ENCODE measurements around the gene C10orf62.

C10orf62 gene

DNA sequence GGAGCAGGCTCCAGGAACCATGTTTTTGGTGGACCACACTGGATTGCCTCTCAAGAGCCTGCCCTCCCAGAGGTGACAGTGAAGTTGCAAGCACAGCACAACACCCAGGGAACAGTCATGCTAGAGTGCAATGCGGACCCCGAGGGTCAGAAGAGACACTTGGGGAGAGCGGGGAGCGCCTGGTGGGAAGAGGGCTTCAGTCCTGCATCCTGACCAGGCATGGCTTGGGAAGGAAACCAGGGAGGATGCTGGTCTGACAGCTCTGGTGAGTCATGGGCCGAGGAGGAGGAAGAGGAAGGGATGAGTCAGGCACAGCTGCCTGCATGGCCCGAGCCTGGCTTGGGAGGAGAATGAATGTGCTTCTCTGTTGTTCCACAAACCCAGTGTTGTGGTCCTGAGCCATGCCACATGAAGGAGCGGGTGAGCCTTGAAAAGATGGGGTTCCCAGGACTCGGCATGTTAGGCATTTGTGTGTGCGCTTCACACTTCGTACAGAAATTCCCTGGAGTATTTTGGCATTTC lies 46.4 kb upstream of the C10orf62 start:
- no peaks in the 10 kb centered on the region for H3K4me1 ChIP-seq (ENCODE audit: low read length)
- no peak overlapping the region for H3K4me2 ChIP-seq (ENCODE audit: low read depth, low read length)
- DNase-seq, result no peak

DNA sequence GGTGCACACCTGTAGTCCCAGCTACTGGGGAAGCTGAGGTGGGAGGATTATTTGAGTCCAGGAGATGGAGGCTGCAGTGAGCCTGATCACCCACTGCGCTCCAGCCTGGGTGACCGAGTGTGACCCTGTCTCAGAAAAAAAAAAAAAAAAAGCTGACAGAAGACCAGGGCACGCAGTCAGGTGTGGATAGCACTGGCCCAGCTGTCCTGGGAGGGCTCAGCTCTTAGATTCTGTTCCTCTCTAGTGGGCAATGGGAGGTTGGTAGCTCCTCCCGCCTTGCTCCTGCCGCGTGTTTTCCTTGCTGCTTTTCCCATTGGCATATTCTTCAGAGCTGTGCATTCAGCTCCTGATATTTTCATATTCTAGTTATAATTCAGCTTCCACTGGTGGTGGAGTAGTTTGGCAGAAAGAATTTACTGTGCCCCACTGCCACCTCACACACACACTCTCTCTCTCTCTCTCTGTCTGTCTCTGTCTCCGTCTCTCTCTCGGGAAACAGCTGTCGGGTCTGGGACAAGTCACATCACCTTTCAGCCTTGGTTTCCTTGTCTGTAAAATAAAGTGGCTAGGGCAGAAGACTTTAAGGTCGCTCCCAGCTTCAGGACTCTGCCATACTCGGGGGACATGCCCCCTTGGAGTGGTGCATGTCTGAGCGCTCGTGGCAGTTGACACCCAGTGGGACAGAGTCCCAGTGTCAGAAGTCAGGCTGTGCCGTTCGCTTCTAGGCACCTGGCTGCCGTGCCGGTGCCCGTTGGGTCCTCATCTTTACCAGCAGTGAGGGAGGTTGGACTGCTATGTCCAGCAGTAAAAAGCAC lies 42.9 kb upstream of the C10orf62 start:
- H3K27ac ChIP-seq (ENCODE audit: low read length), result no peak overlapping the region
- H3K4me1 ChIP-seq (ENCODE audit: low read length), result no peaks in the 10 kb centered on the region
- no peak for DNase-seq
- H4K20me1 ChIP-seq (ENCODE audit: insufficient read depth, low read length), result no peaks in the 10 kb centered on the region
- no peaks in the 10 kb centered on the region for H3K36me3 ChIP-seq (replicated peaks; ENCODE audit: insufficient read depth, low read length)
- H3F3A ChIP-seq (ENCODE audit: insufficient read depth, low read length), result no peaks in the 10 kb centered on the region
- no peaks in the 10 kb centered on the region for H3K9me3 ChIP-seq (replicated peaks; ENCODE audit: insufficient read depth, low read length)
- H3K9ac ChIP-seq (ENCODE audit: low read length), result no peak overlapping the region
- H3K27me3 ChIP-seq (replicated peaks; ENCODE audit: insufficient read depth, low read length), result no peaks in the 10 kb centered on the region
- H3K4me3 ChIP-seq (ENCODE audit: low read length), result no peak overlapping the region
- no peak for TF ChIP-seq EZH2 (optimal IDR thresholded peaks at IDR 0.05; ENCODE audit: low read depth, low read length)
- H3K9me2 ChIP-seq (replicated peaks; ENCODE audit: insufficient read depth, low read length), result no peaks in the 10 kb centered on the region
- H2AFZ ChIP-seq (ENCODE audit: low read length), result no peak overlapping the region
- H3K4me2 ChIP-seq (ENCODE audit: low read depth, low read length), result no peak overlapping the region
- no peaks in the 10 kb centered on the region for H3K79me2 ChIP-seq (ENCODE audit: low read length)

More for the DNA sequence above, 46.4 kb upstream of the C10orf62 start:
- Histone ChIP-seq H3K27ac (ENCODE audit: low read length) (no peak overlapping the region), H3F3A (ENCODE audit: insufficient read depth, low read length) (no peaks in the 10 kb centered on the region), H3K27me3 (replicated peaks; ENCODE audit: insufficient read depth, low read length) (no peaks in the 10 kb centered on the region), H3K4me3 (ENCODE audit: low read length) (no peak overlapping the region), H3K9ac (ENCODE audit: low read length) (no peak overlapping the region), H3K9me2 (replicated peaks; ENCODE audit: insufficient read depth, low read length) (no peaks in the 10 kb centered on the region), H4K20me1 (ENCODE audit: insufficient read depth, low read length) (no peaks in the 10 kb centered on the region), H3K79me2 (ENCODE audit: low read length) (no peaks in the 10 kb centered on the region), H3K9me3 (replicated peaks; ENCODE audit: insufficient read depth, low read length) (no peaks in the 10 kb centered on the region), H2AFZ (ENCODE audit: low read length) (no peak overlapping the region), H3K36me3 (replicated peaks; ENCODE audit: insufficient read depth, low read length) (no peaks in the 10 kb centered on the region)
- no peak for TF ChIP-seq EZH2phosphoT487 (IDR thresholded peaks at IDR 0.05; ENCODE audit: low read length)
- TF ChIP-seq, protein P1, sequence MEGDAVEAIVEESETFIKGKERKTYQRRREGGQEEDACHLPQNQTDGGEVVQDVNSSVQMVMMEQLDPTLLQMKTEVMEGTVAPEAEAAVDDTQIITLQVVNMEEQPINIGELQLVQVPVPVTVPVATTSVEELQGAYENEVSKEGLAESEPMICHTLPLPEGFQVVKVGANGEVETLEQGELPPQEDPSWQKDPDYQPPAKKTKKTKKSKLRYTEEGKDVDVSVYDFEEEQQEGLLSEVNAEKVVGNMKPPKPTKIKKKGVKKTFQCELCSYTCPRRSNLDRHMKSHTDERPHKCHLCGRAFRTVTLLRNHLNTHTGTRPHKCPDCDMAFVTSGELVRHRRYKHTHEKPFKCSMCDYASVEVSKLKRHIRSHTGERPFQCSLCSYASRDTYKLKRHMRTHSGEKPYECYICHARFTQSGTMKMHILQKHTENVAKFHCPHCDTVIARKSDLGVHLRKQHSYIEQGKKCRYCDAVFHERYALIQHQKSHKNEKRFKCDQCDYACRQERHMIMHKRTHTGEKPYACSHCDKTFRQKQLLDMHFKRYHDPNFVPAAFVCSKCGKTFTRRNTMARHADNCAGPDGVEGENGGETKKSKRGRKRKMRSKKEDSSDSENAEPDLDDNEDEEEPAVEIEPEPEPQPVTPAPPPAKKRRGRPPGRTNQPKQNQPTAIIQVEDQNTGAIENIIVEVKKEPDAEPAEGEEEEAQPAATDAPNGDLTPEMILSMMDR (IDR thresholded peaks at IDR 0.05; ENCODE audit: low read length), result no peak
- TF ChIP-seq EZH2 (optimal IDR thresholded peaks at IDR 0.05; ENCODE audit: low read depth, low read length), result no peak

DNA sequence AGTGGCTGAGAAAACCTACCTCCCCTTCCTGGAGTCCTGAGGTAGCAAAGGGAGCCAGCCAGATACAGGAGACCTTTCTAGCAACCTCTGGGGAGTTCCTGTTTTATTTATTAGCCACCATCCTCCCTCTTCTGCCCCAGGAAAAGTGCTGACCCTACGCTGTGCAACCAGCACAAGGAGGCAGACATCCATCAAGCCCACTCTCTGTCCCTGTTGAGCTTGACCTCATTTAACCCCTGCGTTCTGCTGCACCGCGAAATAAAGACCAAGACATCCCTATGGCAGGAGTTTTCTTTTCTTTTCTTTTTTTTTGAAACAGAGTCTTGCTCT lies 42.3 kb upstream of the C10orf62 start:
- Histone ChIP-seq H3K4me2 (ENCODE audit: low read depth, low read length) (no peak overlapping the region), H3K9ac (ENCODE audit: low read length) (no peak overlapping the region), H3K36me3 (replicated peaks; ENCODE audit: insufficient read depth, low read length) (no peaks in the 10 kb centered on the region), H2AFZ (ENCODE audit: low read length) (no peak overlapping the region), H4K20me1 (ENCODE audit: insufficient read depth, low read length) (no peaks in the 10 kb centered on the region), H3K27ac (ENCODE audit: low read length) (no peak overlapping the region), H3K9me3 (replicated peaks; ENCODE audit: insufficient read depth, low read length) (no peaks in the 10 kb centered on the region), H3K27me3 (replicated peaks; ENCODE audit: insufficient read depth, low read length) (no peaks in the 10 kb centered on the region), H3K79me2 (ENCODE audit: low read length) (no peaks in the 10 kb centered on the region), H3K4me1 (ENCODE audit: low read length) (no peaks in the 10 kb centered on the region), H3F3A (ENCODE audit: insufficient read depth, low read length) (no peaks in the 10 kb centered on the region), H3K9me2 (replicated peaks; ENCODE audit: insufficient read depth, low read length) (no peaks in the 10 kb centered on the region), H3K4me3 (ENCODE audit: low read length) (no peak overlapping the region)
- TF ChIP-seq EZH2 (optimal IDR thresholded peaks at IDR 0.05; ENCODE audit: low read depth, low read length), result no peak
- no peak for TF ChIP-seq EZH2phosphoT487 (IDR thresholded peaks at IDR 0.05; ENCODE audit: low read length)
- TF ChIP-seq, protein P1 (IDR thresholded peaks at IDR 0.05; ENCODE audit: low read length), result no peak
- no peak for DNase-seq

DNA sequence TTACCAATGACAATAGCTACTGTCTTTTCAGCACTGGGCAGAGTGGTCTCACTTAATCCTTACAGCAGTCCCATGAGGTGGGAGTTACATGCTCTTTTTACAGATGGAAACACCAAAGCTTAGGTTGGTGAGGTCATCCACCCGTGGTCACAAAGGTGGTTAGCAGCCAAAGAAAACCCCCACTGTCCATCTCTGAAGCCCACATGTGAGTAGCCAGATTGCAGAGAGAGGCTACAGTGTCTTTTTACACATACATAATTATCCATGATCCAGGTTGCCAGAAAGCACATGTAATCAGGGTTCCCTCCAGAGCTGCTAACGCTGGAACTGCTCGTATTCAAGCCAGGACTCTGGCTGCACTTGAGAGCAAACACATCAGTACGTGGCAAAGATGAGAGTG lies 41.6 kb upstream of the C10orf62 start:
- H3K36me3 ChIP-seq (replicated peaks; ENCODE audit: insufficient read depth, low read length), result no peaks in the 10 kb centered on the region
- no peaks in the 10 kb centered on the region for H3K4me1 ChIP-seq (ENCODE audit: low read length)
- TF ChIP-seq, protein P1 (IDR thresholded peaks at IDR 0.05; ENCODE audit: low read length), result no peak
- TF ChIP-seq EZH2 (optimal IDR thresholded peaks at IDR 0.05; ENCODE audit: low read depth, low read length), result no peak
- no peak for TF ChIP-seq EZH2phosphoT487 (IDR thresholded peaks at IDR 0.05; ENCODE audit: low read length)
- no peaks in the 10 kb centered on the region for H4K20me1 ChIP-seq (ENCODE audit: insufficient read depth, low read length)
- H3K27ac ChIP-seq (ENCODE audit: low read length), result no peak overlapping the region
- H3K9ac ChIP-seq (ENCODE audit: low read length), result no peak overlapping the region
- no peaks in the 10 kb centered on the region for H3F3A ChIP-seq (ENCODE audit: insufficient read depth, low read length)
- H3K27me3 ChIP-seq (replicated peaks; ENCODE audit: insufficient read depth, low read length), result no peaks in the 10 kb centered on the region
- no peak overlapping the region for H2AFZ ChIP-seq (ENCODE audit: low read length)
- DNase-seq, result no peak
- no peak overlapping the region for H3K4me2 ChIP-seq (ENCODE audit: low read depth, low read length)
- H3K4me3 ChIP-seq (ENCODE audit: low read length), result no peak overlapping the region
- H3K9me2 ChIP-seq (replicated peaks; ENCODE audit: insufficient read depth, low read length), result no peaks in the 10 kb centered on the region
- H3K79me2 ChIP-seq (ENCODE audit: low read length), result no peaks in the 10 kb centered on the region
- no peaks in the 10 kb centered on the region for H3K9me3 ChIP-seq (replicated peaks; ENCODE audit: insufficient read depth, low read length)

Data from MM.1S (cell line).